Activated CD8-positive, alpha-beta T cell treated with anti-CD3 and anti-CD28 coated beads for 36 hours (primary cell): Measurements from ENCODE around the gene TRIM56. TPM values are rescaled to one million over a fixed set of nuclear protein-coding genes. Genes with fewer than 3 reads are reported as not detected.
"Not testable (repeated sequence)": the region's sequence is repeated elsewhere in the genome, so short reads cannot be mapped to it uniquely, and the experiment has no call there.

ENCODE experiments used
- ATAC-seq: fragments of 200-7000 bp; cut with Tn5 transposase; one replicate; pipeline ENCODE4 v1.10.0; 2021; ENCODE audit warnings: mild to moderate bottlenecking, moderate library complexity
- CTCF ChIA-PET: fragments of 350-600 bp; sonication (Branson Sonifier 250); formaldehyde crosslinking; loops from one replicate; lab custom pipeline; 2021; ENCODE audit warnings: antibody characterized with exemption; lab: Charles Lee
- POLR2A ChIA-PET: fragments of 350-600 bp; sonication (Branson Sonifier 250); formaldehyde crosslinking; loops from one replicate; lab custom pipeline; 2021; ENCODE audit warnings: antibody characterized with exemption; lab: Charles Lee
- DNase-seq: peaks from one replicate; pipeline ENCODE4 v3.0.0-alpha.2; 2020
- H3K27ac Mint-ChIP-seq: one replicate; pipeline ENCODE4 v1.8.0; 2021; ENCODE audit warnings: mild to moderate bottlenecking, mixed read lengths
- H3K27me3 Mint-ChIP-seq: one replicate; pipeline ENCODE4 v1.8.0; 2021; ENCODE audit warnings: mixed read lengths
- H3K36me3 Mint-ChIP-seq: one replicate; pipeline ENCODE4 v1.8.0; 2021; ENCODE audit warnings: low read depth, mixed read lengths
- H3K4me1 Mint-ChIP-seq: one replicate; pipeline ENCODE4 v1.8.0; 2021; ENCODE audit warnings: low read depth, mixed read lengths
- H3K4me3 Mint-ChIP-seq: one replicate; pipeline ENCODE4 v1.8.0; 2021; ENCODE audit warnings: mild to moderate bottlenecking, moderate library complexity, mixed read lengths
- H3K9me3 Mint-ChIP-seq: one replicate; pipeline ENCODE4 v1.8.0; 2021; ENCODE audit warnings: mixed read lengths
- CTCF ChIP-seq: fragments of 200-600 bp; IDR thresholded peaks from one replicate; pipeline ENCODE4 v1.8.0; 2022; ENCODE audit warnings: antibody characterized with exemption, mild to moderate bottlenecking
- intact Hi-C: fragments of 100-400 bp; cut with micrococcal nuclease; formaldehyde crosslinking; loops from one replicate; pipeline ENCODE4 v1.10.0; 2022
- total RNA-seq, 2 experiments: library from RNA; stranded (reverse); gene quantifications; one replicate each; pipeline ENCODE4 v1.2.3, GENCODE V29; 2021

TRIM56 gene
- total RNA-seq, 2 experiments from 2014 or later: 40.1 to 42.3 TPM

GRCh38 chr7:101104193-101104713, 19.0 kb downstream of the TRIM56 start:
- no peaks in the 10 kb centered on the region for H3K36me3 Mint-ChIP-seq
- DNase-seq (no peak), ATAC-seq (no peak)
- CTCF ChIA-PET: interaction anchor here (1.2 to 1.5 kb wide), 2 partner anchors 9 to 39 kb away, joined by 3 to 6 read pairs; no protein-coding TSS in a partner anchor
- intact Hi-C loops: no loop called here
- no peak overlapping the region for H3K4me3 Mint-ChIP-seq
- H3K4me1 Mint-ChIP-seq: peaks cover 13% of the 10 kb centered on the region
- no peak overlapping the region for H3K27ac Mint-ChIP-seq
- no peak for TF ChIP-seq CTCF
- no peaks in the 10 kb centered on the region for H3K9me3 Mint-ChIP-seq
- H3K27me3 Mint-ChIP-seq: peaks cover 26% of the 10 kb centered on the region
- POLR2A ChIA-PET: no interaction called here

- CTCF ChIA-PET: interaction anchor here (1.2 to 1.5 kb wide), 2 partner anchors 10 to 39 kb away, joined by 3 to 6 read pairs; no protein-coding TSS in a partner anchor
- H3K27me3 Mint-ChIP-seq: peaks cover 26% of the 10 kb centered on the region
- H3K4me3 Mint-ChIP-seq: no peak overlapping the region
Observed at GRCh38 chr7:101104799-101105198, 19.5 kb downstream of the TRIM56 start.

GRCh38 chr7:101105248-101105647, 20.0 kb downstream of the TRIM56 start:
- H3K4me3 Mint-ChIP-seq, ATAC-seq, POLR2A ChIA-PET, H3K27ac Mint-ChIP-seq, H3K36me3 Mint-ChIP-seq, H3K4me1 Mint-ChIP-seq, DNase-seq, H3K9me3 Mint-ChIP-seq, intact Hi-C loops: not testable (repeated sequence)
- CTCF ChIA-PET: interaction anchor here (1.2 to 1.5 kb wide), 2 partner anchors 10 to 38 kb away, joined by 3 to 6 read pairs; no protein-coding TSS in a partner anchor
- H3K27me3 Mint-ChIP-seq: peaks cover 23% of the 10 kb centered on the region

More at GRCh38 chr7:101104799-101105198, 19.5 kb downstream of the TRIM56 start:
- H3K9me3 Mint-ChIP-seq: no peaks in the 10 kb centered on the region
- intact Hi-C loops: no loop called here
- TF ChIP-seq CTCF: no peak
- H3K27ac Mint-ChIP-seq: no peak overlapping the region
- POLR2A ChIA-PET: no interaction called here
- no peak for DNase-seq
- H3K36me3 Mint-ChIP-seq: no peaks in the 10 kb centered on the region
- peaks cover 9% of the 10 kb centered on the region for H3K4me1 Mint-ChIP-seq
- no peak for ATAC-seq

GRCh38 chr7:101106386-101106785, 21.1 kb downstream of the TRIM56 start:
- Mint-ChIP-seq H3K27ac (no peak overlapping the region), H3K36me3 (no peaks in the 10 kb centered on the region), H3K27me3 (peaks cover 18% of the 10 kb centered on the region), H3K9me3 (no peaks in the 10 kb centered on the region), H3K4me1 (peaks cover 3% of the 10 kb centered on the region), H3K4me3 (no peak overlapping the region)
- ATAC-seq: no peak
- TF ChIP-seq CTCF: no peak
- ChIA-PET CTCF (no interaction called here), POLR2A (no interaction called here)
- intact Hi-C loops: no loop called here
- no peak for DNase-seq

- ChIA-PET POLR2A (interaction anchor here (0.6 kb wide), 1 partner anchor 22 kb away, joined by 3 read pairs; no protein-coding TSS in a partner anchor), CTCF (interaction anchor here (0.9 to 1.0 kb wide), 2 partner anchors 15 to 36 kb away, joined by 3 read pairs; no protein-coding TSS in a partner anchor)
- no peaks in the 10 kb centered on the region for H3K9me3 Mint-ChIP-seq
- ATAC-seq: no peak
- H3K4me3 Mint-ChIP-seq: no peak overlapping the region
- peaks cover 3% of the 10 kb centered on the region for H3K4me1 Mint-ChIP-seq
- no peak for DNase-seq
- intact Hi-C loops: no loop called here
- no peaks in the 10 kb centered on the region for H3K36me3 Mint-ChIP-seq
- TF ChIP-seq CTCF: no peak
- peaks cover 11% of the 10 kb centered on the region for H3K27me3 Mint-ChIP-seq
- H3K27ac Mint-ChIP-seq: no peak overlapping the region
Observed at GRCh38 chr7:101108330-101108857, 23.1 kb downstream of the TRIM56 start.
